Smooth muscle cell (in vitro differentiated cells): ENCODE data around the gene IL24. TPM values are rescaled to one million over a fixed set of nuclear protein-coding genes. Genes with fewer than 3 reads are reported as not detected.
"Not testable (repeated sequence)": the region's sequence is repeated elsewhere in the genome, so short reads cannot be mapped to it uniquely, and the experiment has no call there.

Experiments used
- DNase-seq: peaks from one replicate; lab custom pipeline; 2025; ENCODE audit not compliant: unreplicated experiment; lab: John Stamatoyannopoulos, UW
- H2AFZ ChIP-seq: fragments of 200-600 bp; sonication (generic); 2 replicates; pipeline ENCODE4 v1.6.0; 2016; ENCODE audit warnings: antibody characterized with exemption, low read depth, mild to moderate bottlenecking
- H3F3A ChIP-seq: fragments of 200-600 bp; sonication (generic); 2 replicates; pipeline ENCODE4 v1.6.0; 2017; ENCODE audit warnings: antibody characterized with exemption, low read depth
- H3K27ac ChIP-seq: fragments of 200-600 bp; sonication (generic); 2 replicates; pipeline ENCODE4 v1.5.1; 2016; ENCODE audit warnings: low read depth, mild to moderate bottlenecking
- H3K27me3 ChIP-seq: fragments of 200-600 bp; sonication (generic); 2 replicates; pipeline ENCODE4 v1.6.1; 2016; ENCODE audit warnings: low read depth, mild to moderate bottlenecking
- H3K36me3 ChIP-seq: fragments of 200-600 bp; sonication (generic); 2 replicates; pipeline ENCODE4 v1.5.1; 2016; ENCODE audit warnings: low read depth
- H3K4me1 ChIP-seq: fragments of 200-600 bp; sonication (generic); 2 replicates; pipeline ENCODE4 v1.5.1; 2016; ENCODE audit warnings: low read depth
- H3K4me2 ChIP-seq: fragments of 200-600 bp; sonication (generic); 2 replicates; pipeline ENCODE4 v1.6.0; 2016; ENCODE audit warnings: mild to moderate bottlenecking
- H3K4me3 ChIP-seq: fragments of 200-600 bp; sonication (generic); 2 replicates; pipeline ENCODE4 v1.5.1; 2016; ENCODE audit warnings: mild to moderate bottlenecking
- H3K79me2 ChIP-seq: fragments of 200-600 bp; sonication (generic); 2 replicates; pipeline ENCODE4 v1.6.0; 2016; ENCODE audit warnings: low read depth, mild to moderate bottlenecking
- H3K9ac ChIP-seq: fragments of 200-600 bp; sonication (generic); 2 replicates; pipeline ENCODE4 v1.6.0; 2016; ENCODE audit warnings: low read depth
- H3K9me3 ChIP-seq: fragments of 200-600 bp; sonication (generic); replicated peaks from 2 replicates; pipeline ENCODE4 v1.5.1; 2016; ENCODE audit warnings: low read depth
- H4K20me1 ChIP-seq: fragments of 200-600 bp; sonication (generic); 2 replicates; pipeline ENCODE4 v1.6.0; 2016; ENCODE audit warnings: low read depth
- WGBS: methylation state at CpG from one replicate; pipeline ENCODE4 v1.1.7; 2016; ENCODE audit warnings: low lambda C conversion rate; 5-methylcytosine and 5-hydroxymethylcytosine counted together
- polyA plus RNA-seq: library from polyadenylated mRNA; unstranded; fragments of >200 nt; fragmentation: Nextera tagmentation; extraction: Ambion mirVana; gene quantifications from 2 replicates; pipeline ENCODE4 v1.2.1, GENCODE V29; 2016
- total RNA-seq: library from RNA; depleted of rRNA; stranded (reverse); fragments of >200 nt; gene quantifications from 2 replicates; pipeline ENCODE4 v1.2.3, GENCODE V29; 2014
- TF ChIP-seq, protein P1 (sequence below): fragments of 200-600 bp; sonication (generic); IDR thresholded peaks from 2 replicates; pipeline ENCODE4 v1.5.1; 2017; ENCODE audit warnings: borderline replicate concordance, mild to moderate bottlenecking, antibody characterized with exemption; ENCODE audit not compliant: insufficient read depth, poor library complexity, severe bottlenecking

IL24 gene
- total and polyA plus RNA-seq, 2 experiments from 2014 or later, result 1.5 to 1.9 TPM

DNA sequence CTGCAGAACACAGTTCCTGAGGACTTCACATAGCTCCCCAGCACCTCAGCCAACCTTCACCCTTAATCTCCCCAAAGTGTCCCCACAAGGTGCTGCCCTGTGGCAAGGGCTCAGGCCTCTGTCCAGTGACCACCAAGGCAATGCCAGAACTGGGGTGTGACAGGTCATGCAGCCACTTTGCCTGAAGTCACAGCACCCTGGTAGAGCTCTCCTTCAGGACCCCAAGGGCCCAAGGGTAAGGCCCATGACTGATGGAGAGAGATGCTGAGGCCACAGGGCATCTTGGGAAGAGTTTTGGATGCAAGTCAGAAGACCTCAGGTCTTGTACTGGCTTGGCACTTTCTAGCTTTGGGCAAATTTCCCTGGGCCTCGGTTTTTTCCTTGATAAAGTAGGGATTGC is 25.3 kb downstream of the IL24 start:
- no peak overlapping the region for H3K4me3 ChIP-seq
- H3K4me2 ChIP-seq, result no peak overlapping the region
- TF ChIP-seq, protein P1, sequence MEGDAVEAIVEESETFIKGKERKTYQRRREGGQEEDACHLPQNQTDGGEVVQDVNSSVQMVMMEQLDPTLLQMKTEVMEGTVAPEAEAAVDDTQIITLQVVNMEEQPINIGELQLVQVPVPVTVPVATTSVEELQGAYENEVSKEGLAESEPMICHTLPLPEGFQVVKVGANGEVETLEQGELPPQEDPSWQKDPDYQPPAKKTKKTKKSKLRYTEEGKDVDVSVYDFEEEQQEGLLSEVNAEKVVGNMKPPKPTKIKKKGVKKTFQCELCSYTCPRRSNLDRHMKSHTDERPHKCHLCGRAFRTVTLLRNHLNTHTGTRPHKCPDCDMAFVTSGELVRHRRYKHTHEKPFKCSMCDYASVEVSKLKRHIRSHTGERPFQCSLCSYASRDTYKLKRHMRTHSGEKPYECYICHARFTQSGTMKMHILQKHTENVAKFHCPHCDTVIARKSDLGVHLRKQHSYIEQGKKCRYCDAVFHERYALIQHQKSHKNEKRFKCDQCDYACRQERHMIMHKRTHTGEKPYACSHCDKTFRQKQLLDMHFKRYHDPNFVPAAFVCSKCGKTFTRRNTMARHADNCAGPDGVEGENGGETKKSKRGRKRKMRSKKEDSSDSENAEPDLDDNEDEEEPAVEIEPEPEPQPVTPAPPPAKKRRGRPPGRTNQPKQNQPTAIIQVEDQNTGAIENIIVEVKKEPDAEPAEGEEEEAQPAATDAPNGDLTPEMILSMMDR, result no peak
- H3K27ac ChIP-seq, result no peak overlapping the region
- no peaks in the 10 kb centered on the region for H3F3A ChIP-seq
- 88% methylated on average over 1 of the region's 1 CpG for WGBS
- H3K9me3 ChIP-seq, result no peaks in the 10 kb centered on the region
- H3K9ac ChIP-seq, result no peak overlapping the region
- DNase-seq, result no peak
- H3K36me3 ChIP-seq, result no peaks in the 10 kb centered on the region
- peaks cover 4% of the 10 kb centered on the region for H3K27me3 ChIP-seq
- no peaks in the 10 kb centered on the region for H3K79me2 ChIP-seq
- H4K20me1 ChIP-seq, result no peaks in the 10 kb centered on the region
- H2AFZ ChIP-seq, result no peak overlapping the region
- no peaks in the 10 kb centered on the region for H3K4me1 ChIP-seq

DNA sequence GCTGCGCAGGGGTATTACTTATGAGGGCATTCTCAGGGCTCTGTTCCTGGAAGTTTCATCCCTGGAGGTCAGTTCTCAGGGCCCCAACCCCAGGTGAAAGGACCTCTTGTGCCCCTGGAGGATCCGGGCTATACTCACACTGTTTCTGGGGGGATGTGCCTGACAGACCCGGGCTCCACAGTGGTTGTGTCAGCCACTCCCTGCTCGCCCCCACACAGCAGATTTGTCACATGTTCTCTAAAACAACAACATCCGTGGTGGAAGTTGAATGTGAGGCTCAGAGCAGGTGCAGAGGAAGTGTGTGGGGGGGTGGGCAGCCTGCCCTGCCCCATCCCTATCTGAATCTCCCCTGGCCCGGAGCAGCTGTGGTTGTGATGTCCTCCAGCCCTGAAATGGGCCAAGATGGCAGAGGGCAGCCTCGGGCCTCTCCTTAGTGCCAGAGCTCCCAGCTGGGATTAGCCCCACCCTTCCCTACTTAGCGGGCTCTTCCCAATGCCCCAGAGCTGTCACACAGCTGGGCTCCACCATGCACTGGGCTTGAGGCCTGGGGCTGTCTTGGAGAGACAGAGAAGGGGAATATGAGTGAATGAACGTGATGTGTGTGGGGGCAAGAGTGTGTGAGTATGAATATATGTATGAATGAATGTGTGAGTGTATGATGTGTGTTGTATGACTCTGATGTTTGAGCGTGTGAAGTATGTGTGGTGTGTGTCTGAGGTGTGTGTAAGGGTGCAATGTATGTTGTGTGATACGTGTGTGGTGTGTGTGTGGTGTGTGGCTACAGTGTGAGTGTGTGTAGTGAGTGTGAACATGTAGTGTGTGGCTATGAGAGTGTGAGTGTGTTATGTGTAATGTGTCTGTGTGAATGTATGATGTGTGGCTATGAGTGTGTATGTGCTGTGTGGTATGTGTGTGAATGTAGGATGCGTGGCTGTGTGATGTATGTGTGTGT is 26.0 kb downstream of the IL24 start:
- WGBS, result 88% methylated on average over 12 of the region's 12 CpGs
- H3K36me3 ChIP-seq, result no peaks in the 10 kb centered on the region
- H4K20me1 ChIP-seq, result no peaks in the 10 kb centered on the region
- no peaks in the 10 kb centered on the region for H3F3A ChIP-seq
- no peaks in the 10 kb centered on the region for H3K4me1 ChIP-seq
- H3K27me3 ChIP-seq, result no peaks in the 10 kb centered on the region
- H3K4me2 ChIP-seq, result no peak overlapping the region
- no peak overlapping the region for H3K27ac ChIP-seq
- no peaks in the 10 kb centered on the region for H3K79me2 ChIP-seq
- no peak for DNase-seq
- H3K9me3 ChIP-seq, result no peaks in the 10 kb centered on the region
- H2AFZ ChIP-seq, result no peak overlapping the region
- TF ChIP-seq, protein P1, result no peak
- no peak overlapping the region for H3K9ac ChIP-seq
- no peak overlapping the region for H3K4me3 ChIP-seq

DNA sequence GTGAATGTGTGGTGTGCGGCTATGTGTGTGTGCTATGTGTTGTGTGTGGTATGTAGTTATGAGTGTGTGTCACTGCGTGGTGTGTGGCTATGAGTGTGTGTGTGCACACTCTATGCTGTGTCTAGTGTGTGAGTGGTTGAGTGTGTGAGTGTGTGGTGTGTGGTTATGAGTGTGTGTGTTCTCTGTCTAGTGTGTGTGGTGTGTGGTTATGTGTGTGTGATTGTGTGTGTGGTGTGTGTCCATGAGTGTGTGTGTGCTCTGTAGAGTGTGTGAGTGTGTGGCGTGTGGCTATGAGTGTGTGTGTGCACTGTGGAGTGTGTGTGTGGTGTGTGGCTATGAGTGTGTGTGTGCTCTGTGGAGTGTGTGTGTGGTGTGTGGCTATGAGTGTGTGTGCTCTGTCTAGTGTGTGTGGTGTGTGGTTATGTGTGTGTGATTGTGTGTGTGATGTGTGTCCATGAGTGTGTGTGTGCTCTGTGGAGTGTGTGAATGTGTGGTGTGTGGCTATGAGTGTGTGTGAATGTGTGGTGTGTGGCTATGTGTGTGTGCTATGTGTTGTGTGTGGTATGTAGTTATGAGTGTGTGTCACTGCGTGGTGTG is 26.8 kb downstream of the IL24 start:
- not testable (repeated sequence) for H3K9me3 ChIP-seq, H2AFZ ChIP-seq, H3F3A ChIP-seq, H4K20me1 ChIP-seq, H3K4me2 ChIP-seq, H3K27ac ChIP-seq, DNase-seq, H3K27me3 ChIP-seq, H3K36me3 ChIP-seq, H3K4me1 ChIP-seq, H3K79me2 ChIP-seq, H3K4me3 ChIP-seq, H3K9ac ChIP-seq
- WGBS, result over 99% methylated on average over 4 of the region's 4 CpGs

DNA sequence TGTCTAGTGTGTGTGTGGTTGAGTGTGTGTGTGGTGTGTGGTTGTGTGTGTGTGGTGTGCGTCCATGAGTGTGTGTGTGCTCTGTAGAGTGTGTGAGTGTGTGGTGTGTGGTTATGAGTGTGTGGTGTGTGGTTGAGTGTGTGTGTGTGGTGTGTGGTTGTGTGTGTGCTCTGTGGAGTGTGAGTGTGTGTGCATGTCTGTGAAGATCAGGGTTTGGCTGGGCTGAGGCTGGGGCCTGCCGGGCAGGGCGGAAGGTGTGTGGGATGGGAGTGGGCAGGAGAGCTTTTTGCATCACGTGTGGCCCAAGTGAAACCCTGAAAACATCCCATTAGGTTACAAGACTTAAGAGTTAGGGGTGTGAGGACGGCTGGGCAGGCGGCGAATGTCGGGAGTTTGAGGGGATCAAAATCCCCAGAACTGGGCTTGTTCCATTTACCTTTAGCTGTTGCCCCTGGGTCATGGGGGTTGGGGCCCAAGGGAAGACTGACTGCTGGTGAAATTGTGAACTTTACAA is 27.4 kb downstream of the IL24 start:
- Histone ChIP-seq H4K20me1 (no peaks in the 10 kb centered on the region), H3F3A (no peaks in the 10 kb centered on the region), H3K27ac (no peak overlapping the region), H3K36me3 (no peaks in the 10 kb centered on the region), H3K79me2 (no peaks in the 10 kb centered on the region), H3K9me3 (no peaks in the 10 kb centered on the region), H3K4me2 (no peak overlapping the region), H3K4me1 (no peaks in the 10 kb centered on the region), H3K9ac (no peak overlapping the region), H2AFZ (no peak overlapping the region), H3K27me3 (no peaks in the 10 kb centered on the region), H3K4me3 (no peak overlapping the region)
- 90% methylated on average over 5 of the region's 8 CpGs for whole genome bisulfite sequencing
- TF ChIP-seq, protein P1, result no peak
- DNase-seq, result no peak
